Inflammatory macrophage (primary cell): ENCODE results near the gene SLC10A7.

Experiments used
- DNase-seq, 2 donors: peaks; one replicate each; pipeline ENCODE4 v3.0.0-alpha.2; 2020 to 2022

SLC10A7 gene

GRCh38 chr4:146302822-146303221, 218.9 kb downstream of the SLC10A7 start:
- no peak for DNase-seq

DNA sequence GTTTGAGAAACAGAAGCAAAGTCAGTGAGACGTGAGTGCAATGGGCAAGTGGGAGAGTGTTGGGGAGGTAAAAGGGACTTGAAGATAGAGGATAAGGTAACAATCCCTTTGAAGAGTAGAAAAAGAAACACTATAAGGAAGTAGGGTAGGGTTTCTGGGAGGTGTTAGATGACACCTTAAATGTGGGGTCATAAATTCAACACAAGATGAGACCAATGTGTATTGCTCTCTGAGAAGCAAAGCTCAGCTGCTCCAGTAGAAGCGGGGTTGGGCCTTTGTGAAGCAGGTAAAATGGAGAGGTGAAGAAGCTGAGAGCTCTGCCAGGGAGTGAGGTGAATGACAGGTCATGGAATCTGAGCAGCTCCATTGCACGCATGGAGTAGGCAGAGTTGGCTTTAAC, 222.1 kb downstream of the SLC10A7 start:
- DNase-seq, result no peak

GRCh38 chr4:146294776-146295175, 227.0 kb downstream of the SLC10A7 start:
- no peak for DNase-seq

DNA sequence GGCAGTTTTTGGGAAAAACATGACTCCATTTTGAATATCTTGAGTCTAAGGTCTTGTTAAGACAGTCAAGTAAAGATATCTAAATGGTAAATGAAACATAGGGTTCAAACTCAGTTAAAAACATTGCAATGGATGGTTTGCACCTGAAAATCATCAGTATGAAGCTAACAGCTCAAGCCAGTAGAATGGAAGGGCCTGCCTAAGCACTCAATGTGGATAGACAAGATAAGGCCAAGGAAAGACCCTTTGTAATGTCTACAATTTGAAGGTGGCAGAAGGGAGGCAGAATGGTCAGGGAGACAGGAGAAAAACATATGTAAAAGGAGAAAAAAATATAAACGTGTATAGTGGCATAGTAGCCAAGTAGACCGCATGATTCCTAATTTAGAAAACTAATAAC, 229.2 kb downstream of the SLC10A7 start:
- no peak for DNase-seq

DNA sequence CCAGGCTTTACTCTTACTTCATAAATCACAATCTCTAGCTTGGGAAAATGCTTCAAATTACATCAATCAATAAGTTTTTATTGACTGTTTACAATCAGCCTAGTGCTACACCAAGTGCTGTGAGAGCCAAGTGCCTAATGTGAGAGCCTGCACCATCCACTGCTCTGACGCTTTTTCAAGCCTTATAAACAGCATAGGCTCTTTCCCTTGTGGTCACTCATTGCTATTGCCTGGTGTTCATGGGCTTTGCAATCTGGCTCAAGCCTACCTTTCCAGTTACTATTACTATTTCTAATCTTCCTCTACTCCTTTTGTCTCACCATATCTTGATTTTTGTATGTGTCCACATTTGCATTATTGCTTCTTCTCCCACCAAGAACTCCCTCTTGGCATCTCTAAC, 230.4 kb downstream of the SLC10A7 start:
- no peak for DNase-seq

GRCh38 chr4:146288193-146288592, 233.5 kb downstream of the SLC10A7 start:
- peak; percentile 78 to 83 for DNase-seq

DNA sequence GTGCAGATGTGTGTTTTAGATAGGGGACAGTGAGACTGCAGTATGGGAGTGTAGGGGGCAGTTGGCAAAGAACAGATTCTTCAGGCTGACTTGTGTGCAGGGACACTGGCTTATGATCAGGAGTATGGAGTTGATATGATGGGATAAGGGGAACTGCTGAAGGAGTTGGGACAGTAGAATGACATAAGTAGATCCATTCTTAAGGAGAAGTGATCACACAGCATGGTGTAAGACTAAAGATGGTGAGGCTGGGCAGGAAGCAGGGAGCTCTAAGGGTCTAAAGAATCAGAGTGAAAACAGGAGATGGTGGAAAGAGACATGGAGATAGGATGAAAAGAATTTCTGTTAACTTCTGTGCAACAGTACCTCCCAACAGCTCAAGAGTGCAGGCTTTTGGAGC, 236.7 kb downstream of the SLC10A7 start:
- DNase-seq, result peak; percentile 36 to 46

DNA sequence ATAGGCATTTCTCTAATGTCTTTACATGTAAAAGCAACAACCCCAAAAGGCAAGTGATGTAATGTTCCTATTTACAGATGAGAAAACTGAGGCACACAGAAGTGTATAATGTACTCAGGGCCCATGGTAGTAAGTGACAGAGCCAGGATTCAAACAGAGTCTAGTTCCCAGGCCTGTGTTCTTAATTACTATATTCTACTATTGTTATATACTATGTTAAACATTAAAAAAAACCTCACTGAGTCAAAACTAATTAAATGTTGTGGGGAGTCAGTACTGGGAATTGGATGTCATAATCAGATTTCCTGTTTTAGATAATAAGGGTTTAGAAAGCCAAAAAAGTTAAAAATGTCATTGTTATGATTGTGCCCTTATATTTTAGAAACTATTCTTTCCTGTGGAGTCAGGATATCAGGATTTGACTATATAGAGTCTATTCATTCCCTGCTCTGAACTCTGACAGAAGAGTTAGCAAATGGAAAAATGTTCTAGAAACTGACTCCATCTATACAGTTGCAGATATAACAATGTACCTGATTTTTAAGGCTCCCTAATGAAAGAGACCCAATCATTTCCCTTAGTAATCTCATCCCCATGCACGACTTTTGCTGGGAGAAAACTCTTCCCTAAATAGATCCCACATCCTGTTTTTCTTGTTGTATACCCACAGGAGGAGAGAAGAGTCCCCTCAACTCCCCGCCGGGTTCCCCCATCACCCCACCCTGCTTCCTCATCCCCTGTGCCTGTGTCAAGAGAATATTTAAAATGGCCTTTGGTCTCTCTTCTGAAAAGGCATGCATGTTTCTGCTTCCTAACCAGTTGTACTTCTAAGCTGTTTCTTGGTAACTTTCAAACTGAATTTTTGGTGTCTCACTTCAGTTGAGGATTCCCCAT, 237.7 kb downstream of the SLC10A7 start:
- DNase-seq, result peak; percentile 9 to 15

DNA sequence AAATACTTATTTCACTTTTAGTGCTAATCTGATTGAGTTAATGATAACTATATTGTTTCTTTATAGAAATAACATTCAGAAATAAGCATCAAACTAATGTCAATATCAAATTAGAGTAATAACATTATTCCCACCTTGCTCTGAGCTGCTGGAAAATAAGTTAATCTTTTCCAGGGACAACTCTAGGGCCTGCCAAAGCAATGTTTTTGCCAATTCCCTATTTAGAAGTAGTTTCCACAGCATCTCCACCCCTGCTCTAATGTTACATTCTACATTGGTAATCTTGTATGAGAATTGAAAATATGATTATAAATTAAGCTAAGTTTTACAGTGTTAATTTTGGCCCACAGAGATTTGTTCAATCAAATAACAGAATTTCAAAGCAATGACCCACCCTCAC, 239.1 kb downstream of the SLC10A7 start:
- DNase-seq, result no peak

DNA sequence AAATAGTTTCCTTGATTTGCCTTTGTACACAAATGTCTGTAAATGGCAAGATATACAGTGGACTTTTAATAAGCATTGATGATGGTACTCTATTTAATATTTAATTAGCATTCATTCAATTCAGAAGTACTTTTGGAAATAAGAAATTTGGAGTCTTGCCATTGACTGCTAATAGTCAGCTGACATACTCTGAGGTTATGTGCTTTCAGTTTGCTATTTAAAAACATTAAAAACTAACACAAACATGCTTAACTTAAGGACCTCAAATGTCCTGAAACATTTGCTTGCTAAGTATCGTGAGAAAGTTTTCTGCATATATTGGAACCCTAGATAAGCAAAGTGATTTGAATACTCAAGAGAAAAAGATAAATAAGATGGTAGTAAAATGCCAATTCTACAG, 242.8 kb downstream of the SLC10A7 start:
- no peak for DNase-seq

DNA sequence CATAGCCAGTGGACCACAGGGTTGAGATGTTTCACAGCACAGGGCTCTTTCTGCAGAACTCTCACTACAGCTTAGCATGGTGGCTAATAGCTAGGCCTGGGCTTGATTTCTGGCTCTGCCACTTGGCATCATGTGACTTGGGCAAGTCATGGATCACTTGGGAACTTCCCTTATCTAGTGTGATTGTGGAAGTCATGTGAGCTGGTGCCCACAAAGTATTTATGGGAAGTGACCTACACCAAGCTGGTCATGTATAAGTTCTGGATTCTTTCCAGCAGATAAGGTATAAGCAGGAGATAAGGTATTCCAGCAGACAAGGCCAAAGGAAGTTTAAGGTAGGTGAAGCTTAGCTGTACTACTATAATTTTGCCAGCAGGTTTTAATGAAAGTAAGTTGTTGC, 246.4 kb downstream of the SLC10A7 start:
- peak; percentile 81 to 88 for DNase-seq

DNA sequence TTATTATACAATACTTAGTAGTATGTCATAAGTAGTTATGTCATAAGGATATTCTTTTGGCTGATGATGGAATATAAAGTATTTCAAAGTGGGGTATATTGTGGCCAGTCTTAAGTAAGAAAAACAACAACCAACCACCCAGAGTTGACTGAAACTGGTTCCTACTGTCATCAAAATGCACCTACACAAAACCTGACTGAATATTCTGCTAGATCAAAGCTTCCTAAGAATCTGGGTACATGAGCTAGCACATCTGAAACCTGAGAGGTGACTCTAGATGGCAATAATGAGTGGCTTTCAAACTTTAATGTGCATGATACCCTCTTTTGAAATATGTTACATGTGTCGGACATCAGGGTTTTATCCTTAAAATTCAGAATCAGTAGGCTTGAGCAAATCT, 247.0 kb downstream of the SLC10A7 start:
- no peak for DNase-seq

DNA sequence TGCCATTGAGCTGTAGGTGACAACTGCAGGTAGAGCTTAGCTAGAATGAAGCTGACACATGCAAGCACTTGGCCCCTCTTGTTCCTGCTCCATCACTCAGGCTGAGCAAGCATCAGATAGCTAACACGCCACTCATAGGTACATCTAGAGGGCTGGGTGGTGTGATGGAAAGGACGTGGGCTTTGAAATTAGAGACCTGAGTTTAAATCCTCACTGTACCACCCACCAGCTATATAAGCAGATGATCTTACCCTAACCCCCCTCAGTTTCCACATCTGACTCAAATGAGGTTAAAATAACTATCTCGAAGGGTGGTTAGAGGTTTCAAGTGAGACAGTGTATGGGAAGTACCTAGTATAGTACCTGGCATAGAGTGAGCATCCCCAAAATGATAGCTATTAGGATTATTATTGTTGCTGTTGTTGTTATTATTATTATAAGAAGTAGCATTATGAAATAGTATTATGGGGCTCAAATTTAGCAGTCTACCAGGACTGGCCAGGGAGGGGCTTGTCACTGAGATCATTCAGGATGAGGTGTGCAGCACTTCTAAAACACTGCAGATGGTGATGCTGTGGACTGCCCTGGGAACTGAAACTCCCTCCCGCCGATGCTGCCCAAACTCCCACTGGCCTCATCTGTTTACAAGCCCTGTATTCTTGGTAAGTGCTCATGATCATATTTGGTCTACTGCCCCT, 248.4 kb downstream of the SLC10A7 start:
- DNase-seq, result no peak

GRCh38 chr4:146271466-146271865, 250.3 kb downstream of the SLC10A7 start:
- DNase-seq, result no peak

GRCh38 chr4:146269228-146269653, 252.5 kb downstream of the SLC10A7 start:
- DNase-seq, result no peak

DNA sequence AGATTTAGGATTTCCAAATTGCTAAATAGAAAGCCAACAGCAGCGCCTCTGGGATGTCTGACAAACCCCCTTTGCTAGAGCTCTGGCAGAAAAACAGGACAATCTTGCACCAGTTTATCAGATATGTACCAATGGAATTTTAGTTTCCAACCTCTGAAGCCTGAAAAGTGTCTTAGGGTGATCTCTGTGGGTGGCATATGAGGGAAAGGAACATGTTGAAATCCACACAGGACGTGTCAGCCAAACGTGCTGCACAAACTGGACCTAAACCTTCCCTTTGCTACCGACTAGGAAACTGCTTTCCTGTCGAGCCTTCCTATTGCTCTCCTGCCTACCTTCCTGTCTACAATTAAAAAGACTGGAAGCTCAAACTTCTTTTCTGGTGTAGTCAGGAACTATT, 253.9 kb downstream of the SLC10A7 start:
- no peak for DNase-seq

DNA sequence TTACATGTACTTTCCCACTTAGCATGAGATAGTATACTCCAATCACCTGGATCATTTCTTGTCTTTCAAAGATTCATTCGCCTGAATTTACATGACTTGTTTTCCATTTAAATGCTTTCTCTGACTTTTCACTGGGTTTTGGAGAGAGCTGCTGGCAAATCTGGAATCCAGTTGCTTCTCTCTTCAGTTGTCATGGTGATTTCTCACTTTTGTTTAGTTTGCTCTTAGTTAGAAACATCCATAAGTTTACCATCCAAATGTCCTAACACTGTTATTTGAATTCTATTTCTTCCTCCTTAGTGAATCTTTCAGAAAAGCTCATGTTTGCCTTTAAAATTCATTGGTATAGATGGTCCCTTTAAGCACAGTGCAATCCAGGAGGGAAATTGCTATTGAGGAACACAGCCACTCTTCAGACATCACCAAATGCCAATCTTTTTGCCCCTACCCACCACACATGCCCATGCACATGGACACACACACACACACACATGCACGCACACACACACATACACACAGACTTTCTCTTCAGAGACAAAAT, 255.7 kb downstream of the SLC10A7 start:
- DNase-seq, result no peak

GRCh38 chr4:146263793-146264192, 257.9 kb downstream of the SLC10A7 start:
- no peak for DNase-seq

GRCh38 chr4:146261041-146261440, 260.7 kb downstream of the SLC10A7 start:
- DNase-seq, result no peak

GRCh38 chr4:146260521-146260920, 261.2 kb downstream of the SLC10A7 start:
- no peak for DNase-seq

GRCh38 chr4:146257511-146257910, 264.2 kb downstream of the SLC10A7 start:
- no peak for DNase-seq

- DNase-seq, result no peak
These were observed 265.4 kb downstream of the SLC10A7 start for GRCh38 chr4:146256328-146256727.

- no peak for DNase-seq
These were observed 265.9 kb downstream of the SLC10A7 start for GRCh38 chr4:146255874-146256273.

GRCh38 chr4:146255463-146255862, 266.3 kb downstream of the SLC10A7 start:
- no peak for DNase-seq
